Subcutaneous adipose tissue (tissue), 4 donors: ENCODE measurements around the gene CYP2J2. TPM values are rescaled to one million over a fixed set of nuclear protein-coding genes. Genes with fewer than 3 reads are reported as not detected.

Experiments used
- CTCF ChIP-seq: fragments of 450-650 bp; IDR thresholded peaks from one replicate; pipeline ENCODE4 v1.5.1; 2016; ENCODE audit warnings: low read depth, mild to moderate bottlenecking, control low read depth, antibody characterized with exemption, moderate library complexity
- total RNA-seq, 4 donors: library from RNA; depleted of rRNA; stranded (reverse); fragments of >200 nt; gene quantifications; one replicate each; pipeline ENCODE4 v1.1.0, GENCODE V29; 2016

CYP2J2 gene
- total RNA-seq, 4 donors from 2014 or later: 0.33 TPM; not detected in 3

- TF ChIP-seq CTCF: no peak
Measured at GRCh38 chr1:59952065-59952464, 25.5 kb upstream of the CYP2J2 start.

DNA sequence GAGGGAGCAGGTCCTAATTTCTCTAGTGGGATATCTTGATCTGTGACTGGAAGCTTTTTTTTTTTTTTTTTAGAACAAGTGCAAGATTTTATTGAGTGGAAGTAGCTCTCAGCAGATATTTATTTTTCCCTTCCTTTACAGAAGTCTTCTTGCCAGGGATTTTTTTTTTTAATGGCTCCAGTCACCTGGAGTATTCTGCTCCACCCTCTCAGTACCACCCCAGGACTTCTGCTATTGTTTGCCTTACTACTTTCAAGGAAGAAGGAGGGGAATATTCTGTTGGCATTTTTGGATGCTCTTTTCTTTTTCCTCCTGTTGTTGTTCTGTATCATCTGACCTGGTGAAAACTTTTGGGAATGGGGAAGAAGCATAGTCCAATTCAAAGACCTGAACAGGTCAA lies 23.1 kb upstream of the CYP2J2 start:
- TF ChIP-seq CTCF: no peak

DNA sequence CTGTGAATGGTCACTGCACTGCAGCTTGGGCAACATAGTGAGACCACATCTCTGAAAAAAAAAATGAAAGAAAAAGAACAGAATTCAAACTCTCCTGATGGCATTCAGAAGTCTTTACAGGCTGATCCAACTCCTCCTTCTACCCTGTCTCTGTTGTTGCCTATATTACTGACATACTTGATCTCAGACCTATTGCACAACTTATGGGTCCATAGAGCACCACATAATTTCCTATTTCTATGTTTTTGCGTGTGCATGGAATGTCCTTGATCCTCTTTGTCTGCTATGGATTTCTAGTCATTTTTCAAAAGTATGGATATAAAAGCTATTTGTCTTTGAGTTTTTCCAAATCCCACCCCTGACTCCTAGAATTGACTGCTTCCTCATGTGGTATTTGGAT lies 22.4 kb upstream of the CYP2J2 start:
- no peak for TF ChIP-seq CTCF

GRCh38 chr1:59947047-59947938 lies 20.7 kb upstream of the CYP2J2 start:
- TF ChIP-seq CTCF: no peak

- TF ChIP-seq CTCF: no peak
Measured at GRCh38 chr1:59945790-59946189, 19.2 kb upstream of the CYP2J2 start.

GRCh38 chr1:59939393-59939792 lies 12.8 kb upstream of the CYP2J2 start:
- no peak for TF ChIP-seq CTCF

GRCh38 chr1:59937636-59938210 lies 11.2 kb upstream of the CYP2J2 start:
- TF ChIP-seq CTCF: no peak
